Measurements from ENCODE around the gene WBP2. TPM values are rescaled to one million over a fixed set of nuclear protein-coding genes. Genes with fewer than 3 reads are reported as not detected.

The WBP2 gene
- total and polyA plus RNA-seq, 2 of the 13 experiments (the other 11 are each of a cell fraction or from before 2014, with no cell fraction given), result 29.2 to 29.5 TPM

GRCh38 chr17:75891605-75892555, 36.7 kb upstream of the WBP2 start (continued):
- TF ChIP-seq MTERF4 (CRISPR knock-in tag; IDR thresholded peaks at IDR 0.05) (peak; percentile 32; the same call in 1 of the 2 replicates), ZNF839 (CRISPR knock-in tag; IDR thresholded peaks at IDR 0.05; ENCODE audit: borderline replicate concordance) (no peak; the same call in 1 of the 2 replicates), NCOA5 (CRISPR knock-in tag; IDR thresholded peaks at IDR 0.05) (0 out of 2 replicates have a peak, but pooled peaks have one; percentile 47), ZSCAN22 (CRISPR knock-in tag; IDR thresholded peaks at IDR 0.05) (0 out of 2 replicates have a peak, but pooled peaks have one; percentile 24), THYN1 (CRISPR knock-in tag; IDR thresholded peaks at IDR 0.05; ENCODE audit: borderline replicate concordance, low read depth) (no peak), MEIS1 (CRISPR knock-in tag; IDR thresholded peaks at IDR 0.05; ENCODE audit: borderline replicate concordance) (0 out of 2 replicates have a peak, but pooled peaks have one; percentile 68), TAF1 (CRISPR knock-in tag; IDR thresholded peaks at IDR 0.05) (peak; percentile 43; the same call in 1 of the 2 replicates), SSRP1 (CRISPR knock-in tag; IDR thresholded peaks at IDR 0.05) (no peak), ZNF274 (CRISPR knock-in tag; IDR thresholded peaks at IDR 0.05) (0 out of 2 replicates have a peak, but pooled peaks have one; percentile 77), ZNF329 (CRISPR knock-in tag; IDR thresholded peaks at IDR 0.05; ENCODE audit: low read depth) (no peak), NR2F1 (CRISPR knock-in tag; IDR thresholded peaks at IDR 0.05) (peak; percentile 56 to 93; a peak in 3 of 4 replicates), TBX2 (CRISPR knock-in tag; IDR thresholded peaks at IDR 0.05; ENCODE audit: borderline replicate concordance) (peak; percentile 82), ZNF598 (CRISPR knock-in tag; IDR thresholded peaks at IDR 0.05; ENCODE audit: borderline replicate concordance) (no peak), IRX3 (CRISPR knock-in tag; IDR thresholded peaks at IDR 0.05; ENCODE audit: borderline replicate concordance, low read depth) (no peak), RFXANK (CRISPR knock-in tag; IDR thresholded peaks at IDR 0.05) (no peak), POGZ (CRISPR knock-in tag; IDR thresholded peaks at IDR 0.05) (peak; percentile 9), RERE (CRISPR knock-in tag; IDR thresholded peaks at IDR 0.05; ENCODE audit: low read depth) (0 out of 2 replicates have a peak, but pooled peaks have one; percentile 28), HNF1B (CRISPR knock-in tag; IDR thresholded peaks at IDR 0.05) (no peak)

Data from HepG2 (cell line).